Effector memory CD4-positive, alpha-beta T cell (primary cell): ENCODE measurements around the gene CHRNA1.

ENCODE experiments used
- DNase-seq, 3 donors: peaks; one replicate each; pipeline ENCODE4 v3.0.0-alpha.2; 2020
- H3K27ac ChIP-seq: 2 replicates; pipeline ENCODE4 v1.7.0; 2013; ENCODE audit warnings: mild to moderate bottlenecking, low read length, moderate library complexity; ENCODE audit not compliant: insufficient read depth, poor library complexity, severe bottlenecking
- H3K27me3 ChIP-seq: replicated peaks from 2 replicates; pipeline ENCODE4 v1.7.0; 2013; ENCODE audit warnings: mild to moderate bottlenecking, low read length; ENCODE audit not compliant: insufficient read depth, control insufficient read depth, poor library complexity, severe bottlenecking
- H3K36me3 ChIP-seq: 2 replicates; pipeline ENCODE4 v1.7.0; 2013; ENCODE audit warnings: mild to moderate bottlenecking, low read length, moderate library complexity; ENCODE audit not compliant: control insufficient read depth, insufficient read depth
- H3K4me1 ChIP-seq: 2 replicates; pipeline ENCODE4 v1.7.0; 2013; ENCODE audit warnings: low read length, mild to moderate bottlenecking; ENCODE audit not compliant: control insufficient read depth, insufficient read depth, poor library complexity, severe bottlenecking
- H3K4me3 ChIP-seq: 2 replicates; pipeline ENCODE4 v1.7.0; 2013; ENCODE audit warnings: low read length, low read depth, mild to moderate bottlenecking; ENCODE audit not compliant: insufficient read depth, poor library complexity, severe bottlenecking
- H3K9me3 ChIP-seq: 2 replicates; pipeline ENCODE4 v1.7.0; 2013; ENCODE audit warnings: mild to moderate bottlenecking, low read length, moderate library complexity; ENCODE audit not compliant: control insufficient read depth

CHRNA1 gene

GRCh38 chr2:174794851-174795374 lies 30.6 kb upstream of the CHRNA1 start:
- no peak overlapping the region for H3K27ac ChIP-seq
- DNase-seq: no peak

GRCh38 chr2:174792309-174793025 lies 28.2 kb upstream of the CHRNA1 start:
- Histone ChIP-seq H3K36me3 (no peaks in the 10 kb centered on the region), H3K27ac (no peak overlapping the region), H3K4me3 (no peak overlapping the region), H3K9me3 (no peaks in the 10 kb centered on the region), H3K27me3 (no peaks in the 10 kb centered on the region), H3K4me1 (peaks cover 8% of the 10 kb centered on the region)
- DNase-seq: no peak

More at GRCh38 chr2:174794851-174795374, 30.6 kb upstream of the CHRNA1 start:
- no peaks in the 10 kb centered on the region for H3K9me3 ChIP-seq
- H3K36me3 ChIP-seq: no peaks in the 10 kb centered on the region
- no peaks in the 10 kb centered on the region for H3K27me3 ChIP-seq
- no peak overlapping the region for H3K4me3 ChIP-seq
- H3K4me1 ChIP-seq: no peaks in the 10 kb centered on the region

- no peak for DNase-seq
These were observed 27.5 kb upstream of the CHRNA1 start for GRCh38 chr2:174791746-174792280.

GRCh38 chr2:174791020-174791419 lies 26.7 kb upstream of the CHRNA1 start:
- no peak overlapping the region for H3K4me3 ChIP-seq
- H3K36me3 ChIP-seq: no peaks in the 10 kb centered on the region
- no peak overlapping the region for H3K27ac ChIP-seq
- peaks cover 8% of the 10 kb centered on the region for H3K4me1 ChIP-seq
- no peaks in the 10 kb centered on the region for H3K9me3 ChIP-seq
- no peaks in the 10 kb centered on the region for H3K27me3 ChIP-seq
- no peak for DNase-seq

More at GRCh38 chr2:174791746-174792280, 27.5 kb upstream of the CHRNA1 start:
- no peaks in the 10 kb centered on the region for H3K27me3 ChIP-seq
- no peak overlapping the region for H3K27ac ChIP-seq
- H3K4me3 ChIP-seq: no peak overlapping the region
- no peaks in the 10 kb centered on the region for H3K36me3 ChIP-seq
- no peaks in the 10 kb centered on the region for H3K9me3 ChIP-seq
- peaks cover 8% of the 10 kb centered on the region for H3K4me1 ChIP-seq

- DNase-seq: no peak
- Histone ChIP-seq H3K4me3 (no peak overlapping the region), H3K9me3 (no peaks in the 10 kb centered on the region), H3K27me3 (no peaks in the 10 kb centered on the region), H3K4me1 (peaks cover 8% of the 10 kb centered on the region), H3K27ac (no peak overlapping the region), H3K36me3 (no peaks in the 10 kb centered on the region)
These were observed 24.7 kb upstream of the CHRNA1 start for GRCh38 chr2:174789001-174789400.

- H3K4me1 ChIP-seq: peaks cover 8% of the 10 kb centered on the region
- no peaks in the 10 kb centered on the region for H3K27me3 ChIP-seq
- no peak overlapping the region for H3K27ac ChIP-seq
- no peaks in the 10 kb centered on the region for H3K36me3 ChIP-seq
- DNase-seq: no peak
- H3K4me3 ChIP-seq: no peak overlapping the region
- H3K9me3 ChIP-seq: no peaks in the 10 kb centered on the region
These were observed 24.1 kb upstream of the CHRNA1 start for GRCh38 chr2:174788291-174788929.

GRCh38 chr2:174787487-174788205 lies 23.4 kb upstream of the CHRNA1 start:
- H3K36me3 ChIP-seq: no peaks in the 10 kb centered on the region
- H3K27me3 ChIP-seq: no peaks in the 10 kb centered on the region
- no peak overlapping the region for H3K4me3 ChIP-seq
- H3K4me1 ChIP-seq: peaks cover 8% of the 10 kb centered on the region
- no peak overlapping the region for H3K27ac ChIP-seq
- no peak for DNase-seq
- H3K9me3 ChIP-seq: no peaks in the 10 kb centered on the region

- Histone ChIP-seq H3K4me3 (no peak overlapping the region), H3K4me1 (peaks cover 8% of the 10 kb centered on the region), H3K9me3 (no peaks in the 10 kb centered on the region), H3K27me3 (no peaks in the 10 kb centered on the region), H3K27ac (no peak overlapping the region), H3K36me3 (no peaks in the 10 kb centered on the region)
- no peak for DNase-seq
These were observed 21.9 kb upstream of the CHRNA1 start for GRCh38 chr2:174786066-174786725.

- no peaks in the 10 kb centered on the region for H3K27me3 ChIP-seq
- no peaks in the 10 kb centered on the region for H3K36me3 ChIP-seq
- H3K4me1 ChIP-seq: peaks cover 8% of the 10 kb centered on the region
- no peak for DNase-seq
- H3K4me3 ChIP-seq: no peak overlapping the region
- H3K27ac ChIP-seq: no peak overlapping the region
- H3K9me3 ChIP-seq: no peaks in the 10 kb centered on the region
These were observed 21.2 kb upstream of the CHRNA1 start for GRCh38 chr2:174785481-174785880.
